ENCODE measurements around the gene OPCML. TPM values are rescaled to one million over a fixed set of nuclear protein-coding genes. Genes with fewer than 3 reads are reported as not detected.

Gene OPCML
- total RNA-seq, 1 experiment from 2014 or later = 0.94 TPM

DNA sequence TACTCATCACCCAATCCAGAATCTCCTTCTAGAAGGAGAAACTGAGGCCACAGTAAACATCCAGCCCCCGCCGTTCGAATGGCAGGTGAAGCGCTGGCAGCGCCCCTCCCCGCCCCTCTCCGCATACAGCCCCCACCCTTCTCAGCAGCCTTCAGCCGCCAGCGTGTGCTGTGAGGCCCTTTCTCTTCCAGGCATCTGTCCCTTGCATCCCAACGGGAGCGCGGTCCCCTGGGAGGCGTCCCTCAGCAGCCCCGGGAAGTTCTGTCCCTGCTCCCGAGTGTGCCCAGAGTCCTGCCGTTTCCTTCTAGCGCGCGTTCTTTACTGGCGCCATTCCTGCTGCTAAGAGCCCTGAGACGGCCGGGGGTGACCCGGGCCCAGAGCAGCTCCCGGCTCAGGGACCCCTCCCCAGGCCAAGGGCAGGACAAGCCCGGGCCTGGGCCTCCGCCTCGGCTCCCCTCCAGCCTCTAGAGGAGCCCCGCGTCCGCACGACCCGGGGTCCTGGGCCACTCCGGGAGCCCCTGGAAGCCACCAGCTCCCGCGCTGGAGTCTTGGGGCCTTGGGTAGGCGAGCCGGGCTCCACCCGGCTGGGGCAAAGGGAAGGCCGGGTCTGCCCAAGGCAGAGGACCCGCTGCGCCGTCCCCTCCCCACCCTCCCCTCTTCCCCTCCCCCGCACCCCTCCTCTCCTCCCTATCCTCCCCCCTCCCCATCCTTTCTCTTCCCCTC is 450.4 kb downstream of the OPCML start:
- WGBS (ENCODE audit: extremely low coverage, insufficient read length, low lambda C conversion rate) = no CpG with 5 or more reads among the region's 43 CpGs
- DNase-seq = no peak
- Histone ChIP-seq H4K5ac (ENCODE audit: insufficient read length, low read depth, low read length) (no peak overlapping the region), H3K9me3 (ENCODE audit: control insufficient read depth, low read depth, low read length) (no peaks in the 10 kb centered on the region), H2BK15ac (ENCODE audit: low read depth, low read length) (no peak overlapping the region), H3K79me2 (ENCODE audit: insufficient read depth, low read length) (no peaks in the 10 kb centered on the region), H3T11ph (ENCODE audit: low read length) (no peak overlapping the region), H3K23me2 (ENCODE audit: insufficient read length, low read depth, low read length, poor library complexity, severe bottlenecking) (no peaks in the 10 kb centered on the region), H4K8ac (replicated peaks; ENCODE audit: insufficient read length, low read depth, low read length) (no peak overlapping the region), H2BK12ac (ENCODE audit: insufficient read length, low read depth, low read length) (no peak overlapping the region), H3K4ac (ENCODE audit: low read depth, low read length) (no peak overlapping the region), H2BK20ac (ENCODE audit: low read depth, low read length, poor library complexity, severe bottlenecking) (no peak overlapping the region), H3K27ac (ENCODE audit: insufficient read length, low read depth, low read length) (no peak overlapping the region), H4K20me1 (ENCODE audit: control insufficient read depth, insufficient read depth, insufficient read length) (no peaks in the 10 kb centered on the region), H3K56ac (ENCODE audit: insufficient read length, low read depth, low read length) (no peak overlapping the region), H4K91ac (ENCODE audit: insufficient read length, low read depth, low read length) (no peak overlapping the region), H3K79me1 (ENCODE audit: insufficient read depth, low read depth, low read length, poor library complexity, severe bottlenecking) (no peaks in the 10 kb centered on the region), H3K4me1 (ENCODE audit: insufficient read depth, low read length) (peaks cover 4% of the 10 kb centered on the region; the same call in 1 of the 2 replicates), H3K23ac (ENCODE audit: insufficient read length, low read depth, low read length) (no peak overlapping the region), H2AFZ (ENCODE audit: low read length) (no peak overlapping the region), H3K9ac (ENCODE audit: extremely low read depth, insufficient read length, low read length) (no peak overlapping the region), H3K4me2 (ENCODE audit: insufficient read depth, insufficient read length, low read length) (no peak overlapping the region), H2BK120ac (ENCODE audit: low read depth, low read length, poor library complexity, severe bottlenecking) (no peak overlapping the region), H3K27me3 (ENCODE audit: insufficient read depth, low read length) (no peaks in the 10 kb centered on the region; the same call in 1 of the 2 replicates), H3K14ac (ENCODE audit: insufficient read depth, low read length) (no peak overlapping the region), H3K18ac (ENCODE audit: insufficient read length, low read depth, low read length) (no peak overlapping the region), H2AK5ac (ENCODE audit: insufficient read length, low read length) (no peak overlapping the region), H2BK5ac (ENCODE audit: insufficient read length, low read length) (no peak overlapping the region)
- H3K9me3 Mint-ChIP-seq = no peaks in the 10 kb centered on the region; a peak in 1 of 5 replicates
- TF ChIP-seq, protein P1, sequence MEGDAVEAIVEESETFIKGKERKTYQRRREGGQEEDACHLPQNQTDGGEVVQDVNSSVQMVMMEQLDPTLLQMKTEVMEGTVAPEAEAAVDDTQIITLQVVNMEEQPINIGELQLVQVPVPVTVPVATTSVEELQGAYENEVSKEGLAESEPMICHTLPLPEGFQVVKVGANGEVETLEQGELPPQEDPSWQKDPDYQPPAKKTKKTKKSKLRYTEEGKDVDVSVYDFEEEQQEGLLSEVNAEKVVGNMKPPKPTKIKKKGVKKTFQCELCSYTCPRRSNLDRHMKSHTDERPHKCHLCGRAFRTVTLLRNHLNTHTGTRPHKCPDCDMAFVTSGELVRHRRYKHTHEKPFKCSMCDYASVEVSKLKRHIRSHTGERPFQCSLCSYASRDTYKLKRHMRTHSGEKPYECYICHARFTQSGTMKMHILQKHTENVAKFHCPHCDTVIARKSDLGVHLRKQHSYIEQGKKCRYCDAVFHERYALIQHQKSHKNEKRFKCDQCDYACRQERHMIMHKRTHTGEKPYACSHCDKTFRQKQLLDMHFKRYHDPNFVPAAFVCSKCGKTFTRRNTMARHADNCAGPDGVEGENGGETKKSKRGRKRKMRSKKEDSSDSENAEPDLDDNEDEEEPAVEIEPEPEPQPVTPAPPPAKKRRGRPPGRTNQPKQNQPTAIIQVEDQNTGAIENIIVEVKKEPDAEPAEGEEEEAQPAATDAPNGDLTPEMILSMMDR (conservative IDR thresholded peaks at IDR 0.05) = no peak
- H3K4me3 Mint-ChIP-seq = peak overlapping the region; percentile 57 to 61; a peak in 4 of 5 replicates
- H3K4me1 Mint-ChIP-seq = peaks cover 20 to 30% of the 10 kb centered on the region in 2 experiments
- no peaks in the 10 kb centered on the region for H3K36me3 Mint-ChIP-seq (ENCODE audit: insufficient read depth in 1 of 3, low read depth in 3 of 3)
- H3K27me3 Mint-ChIP-seq (ENCODE audit: low read depth) = peaks cover 55% of the 10 kb centered on the region
- H3K27ac Mint-ChIP-seq = no peak overlapping the region

All from H9 (cell line).